CD4-positive, alpha-beta T cell treated with Interleukin-17A for 1 hour (primary cell): ENCODE data around the gene PHF2.

Experiments used
- DNase-seq: peaks from one replicate; pipeline ENCODE4 v3.0.0-alpha.2; 2020

PHF2 gene

GRCh38 chr9:93713716-93714115, 137.3 kb downstream of the PHF2 start:
- no peak for DNase-seq

DNA sequence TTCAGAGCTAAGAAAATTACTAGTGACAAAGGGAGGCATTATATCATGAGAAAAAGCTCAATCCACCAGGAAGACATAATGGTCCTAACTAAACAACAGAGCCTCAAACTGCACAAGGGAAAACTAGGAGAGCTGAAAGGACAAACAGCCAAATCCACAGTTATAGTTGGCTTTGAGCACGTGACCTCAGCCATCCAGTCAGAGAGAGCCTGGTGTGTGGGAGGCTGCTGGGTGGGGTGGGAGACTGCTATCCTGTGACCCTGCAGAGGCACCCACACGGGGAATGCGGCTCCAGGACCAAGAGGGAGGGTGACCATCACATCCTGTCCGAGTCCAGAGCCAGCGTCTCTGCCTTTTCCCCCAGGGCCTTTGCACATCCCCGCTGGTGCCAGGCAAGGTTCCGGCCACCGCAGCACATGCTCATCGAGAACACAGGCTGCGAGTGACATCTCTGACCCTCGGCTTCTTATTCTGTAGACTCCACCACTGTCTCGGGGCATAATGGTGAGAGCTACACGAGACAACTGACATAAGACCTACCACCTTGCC, 145.1 kb downstream of the PHF2 start:
- no peak for DNase-seq

DNA sequence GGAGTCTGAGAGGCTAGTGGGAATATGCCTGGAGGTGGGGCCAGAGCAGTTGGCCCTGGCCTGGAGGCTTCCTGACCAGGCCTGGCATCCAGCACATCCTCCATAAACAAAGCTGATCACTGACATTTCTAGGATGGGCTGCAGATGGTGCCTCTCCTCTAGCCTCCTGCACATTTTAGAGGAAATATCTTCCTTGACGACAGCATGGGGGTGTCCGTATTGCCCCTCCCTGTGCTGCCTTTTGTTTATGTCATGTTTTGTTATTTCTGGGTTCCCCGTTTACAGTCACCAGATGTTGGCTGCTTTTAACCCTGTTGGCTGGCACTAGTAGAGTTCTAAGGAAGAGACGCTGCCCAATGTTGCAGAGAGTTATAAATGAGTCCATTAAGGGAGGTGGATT, 148.5 kb downstream of the PHF2 start:
- no peak for DNase-seq

GRCh38 chr9:93725382-93725781, 149.0 kb downstream of the PHF2 start:
- no peak for DNase-seq

- DNase-seq = no peak
Measured at GRCh38 chr9:93726147-93726546, 149.8 kb downstream of the PHF2 start.
